Colonic mucosa (tissue), 4 donors: ENCODE data around the gene PTGDR. TPM values are rescaled to one million over a fixed set of nuclear protein-coding genes. Genes with fewer than 3 reads are reported as not detected.

Experiments
- DNase-seq: peaks from one replicate; pipeline ENCODE4 v3.0.0-alpha.2; 2020
- H3K27ac ChIP-seq: fragments of 200-600 bp; one replicate; pipeline ENCODE4 v1.8.0; 2021
- H3K27me3 ChIP-seq: fragments of 200-600 bp; one replicate; pipeline ENCODE4 v1.8.0; 2021
- H3K36me3 ChIP-seq: fragments of 200-600 bp; one replicate; pipeline ENCODE4 v1.8.0; 2021
- H3K4me1 ChIP-seq: fragments of 200-600 bp; one replicate; pipeline ENCODE4 v1.8.0; 2021; ENCODE audit warnings: mild to moderate bottlenecking
- H3K4me3 ChIP-seq: fragments of 200-600 bp; one replicate; pipeline ENCODE4 v1.8.0; 2021
- H3K9ac ChIP-seq, 2 donors: one replicate each; pipeline ENCODE4 v1.7.0; 2013; ENCODE audit warnings: control low read depth in 2 of 2, low read depth in 2 of 2, low read length in 2 of 2
- H3K9me3 ChIP-seq: fragments of 200-600 bp; one replicate; pipeline ENCODE4 v1.8.0; 2021
- intact Hi-C: fragments of 100-400 bp; cut with DNase I; formaldehyde crosslinking; loops from one replicate; pipeline ENCODE4 v1.14.1; 2022
- total RNA-seq, 2 donors: library from RNA; stranded (reverse); fragmentation: NEBNext Ultra II Directional in 1 of 2; extraction: Animal tissue kit (Norgen Biotek cat#: 25700) in 1 of 2; gene quantifications; one replicate each; pipeline ENCODE4 v1.2.1, GENCODE V29; 2021
- TF ChIP-seq, protein P1 (sequence below): fragments of 200-600 bp; IDR thresholded peaks from one replicate; pipeline ENCODE4 v1.8.0; 2022; ENCODE audit warnings: antibody characterized with exemption, mild to moderate bottlenecking
- donor health status: healthy.
- donor health status: DM: no; HTN: no; CAD: no.
- donor health status: DM: no; HTN: no; CAD: no.

PTGDR gene
- total RNA-seq, 2 donors from 2014 or later = 14.4 to 32.3 TPM

DNA sequence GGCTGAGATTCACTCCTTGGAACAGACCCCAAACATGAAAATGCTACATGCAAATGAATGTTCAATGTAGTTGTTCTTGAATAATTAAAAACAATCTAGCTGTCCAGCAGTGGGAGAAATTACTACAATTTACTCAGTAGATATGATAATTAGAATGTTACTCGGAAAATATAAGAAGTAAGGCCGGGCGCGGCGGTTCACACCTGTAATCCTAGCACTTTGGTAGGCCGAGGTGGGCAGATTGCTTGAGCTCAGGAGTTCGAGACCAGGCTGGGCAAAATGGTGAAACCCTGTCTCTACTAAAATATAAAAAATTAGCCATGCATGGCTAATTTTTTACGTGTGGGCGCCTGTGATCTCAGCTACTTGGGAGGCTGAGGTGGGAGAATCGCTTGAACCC, 31.3 kb downstream of the PTGDR start:
- no peaks in the 10 kb centered on the region for H3K36me3 ChIP-seq
- no peak overlapping the region for H3K4me3 ChIP-seq
- no peak overlapping the region for H3K27ac ChIP-seq
- TF ChIP-seq, protein P1, sequence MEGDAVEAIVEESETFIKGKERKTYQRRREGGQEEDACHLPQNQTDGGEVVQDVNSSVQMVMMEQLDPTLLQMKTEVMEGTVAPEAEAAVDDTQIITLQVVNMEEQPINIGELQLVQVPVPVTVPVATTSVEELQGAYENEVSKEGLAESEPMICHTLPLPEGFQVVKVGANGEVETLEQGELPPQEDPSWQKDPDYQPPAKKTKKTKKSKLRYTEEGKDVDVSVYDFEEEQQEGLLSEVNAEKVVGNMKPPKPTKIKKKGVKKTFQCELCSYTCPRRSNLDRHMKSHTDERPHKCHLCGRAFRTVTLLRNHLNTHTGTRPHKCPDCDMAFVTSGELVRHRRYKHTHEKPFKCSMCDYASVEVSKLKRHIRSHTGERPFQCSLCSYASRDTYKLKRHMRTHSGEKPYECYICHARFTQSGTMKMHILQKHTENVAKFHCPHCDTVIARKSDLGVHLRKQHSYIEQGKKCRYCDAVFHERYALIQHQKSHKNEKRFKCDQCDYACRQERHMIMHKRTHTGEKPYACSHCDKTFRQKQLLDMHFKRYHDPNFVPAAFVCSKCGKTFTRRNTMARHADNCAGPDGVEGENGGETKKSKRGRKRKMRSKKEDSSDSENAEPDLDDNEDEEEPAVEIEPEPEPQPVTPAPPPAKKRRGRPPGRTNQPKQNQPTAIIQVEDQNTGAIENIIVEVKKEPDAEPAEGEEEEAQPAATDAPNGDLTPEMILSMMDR = no peak
- intact Hi-C loops = no loop called here
- no peaks in the 10 kb centered on the region for H3K9me3 ChIP-seq
- H3K9ac ChIP-seq = no peak overlapping the region
- H3K4me1 ChIP-seq = no peaks in the 10 kb centered on the region
- H3K27me3 ChIP-seq = no peaks in the 10 kb centered on the region
- DNase-seq = no peak

DNA sequence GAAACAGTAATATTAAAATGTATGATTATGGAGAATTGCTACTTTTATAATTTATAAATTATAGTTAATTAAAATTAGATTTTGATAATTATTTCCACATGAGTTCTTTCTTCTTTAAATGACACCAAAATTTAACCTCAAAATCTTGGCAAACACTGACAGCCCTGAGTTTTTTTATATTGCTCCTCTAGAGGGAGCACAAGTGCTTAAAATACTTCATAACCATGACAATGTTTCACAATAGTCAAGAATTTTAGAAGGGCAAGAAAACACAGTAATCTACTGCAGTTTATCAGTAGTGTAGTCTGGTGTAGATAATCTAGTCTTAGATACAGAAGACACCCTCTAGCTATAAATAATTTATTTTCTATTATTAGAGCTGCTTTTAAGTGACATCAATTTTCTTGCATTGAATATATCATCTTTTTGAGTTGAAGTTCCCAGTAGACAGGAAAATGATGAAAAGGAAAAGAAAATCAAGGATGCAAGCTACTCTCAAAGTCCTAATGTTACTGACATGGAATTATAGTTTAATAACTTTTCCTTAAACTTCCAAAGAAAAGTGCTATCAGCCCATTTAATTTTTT, 32.3 kb downstream of the PTGDR start:
- no peak overlapping the region for H3K9ac ChIP-seq
- H3K4me3 ChIP-seq = no peak overlapping the region
- H3K4me1 ChIP-seq = no peaks in the 10 kb centered on the region
- DNase-seq = no peak
- H3K9me3 ChIP-seq = no peaks in the 10 kb centered on the region
- no peaks in the 10 kb centered on the region for H3K36me3 ChIP-seq
- intact Hi-C loops = loop anchor here (5.0 kb wide), 1 partner anchor 173 kb away; no protein-coding TSS in a partner anchor
- no peaks in the 10 kb centered on the region for H3K27me3 ChIP-seq
- TF ChIP-seq, protein P1 = peak; percentile 71
- H3K27ac ChIP-seq = no peak overlapping the region

DNA sequence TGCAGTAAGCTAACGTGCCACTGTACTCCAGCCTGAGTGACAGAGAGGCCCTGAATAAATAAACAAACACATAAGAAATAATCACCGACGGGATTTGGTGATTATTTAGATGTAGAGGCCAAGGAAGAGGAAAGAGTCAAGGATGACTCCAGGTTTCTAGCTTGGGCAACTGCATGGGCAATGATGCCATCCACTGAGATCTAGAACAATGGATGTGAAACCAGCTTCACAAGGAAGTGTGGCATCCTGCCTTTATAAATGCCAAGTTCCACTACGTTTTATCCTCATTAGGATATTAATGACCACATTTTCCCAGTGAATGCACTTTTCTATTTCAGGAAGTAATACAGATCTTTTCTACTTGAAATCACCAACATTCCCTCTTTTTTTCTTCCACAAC, 35.7 kb downstream of the PTGDR start:
- Histone ChIP-seq H3K4me3 (no peak overlapping the region), H3K36me3 (no peaks in the 10 kb centered on the region), H3K9ac (no peak overlapping the region), H3K27me3 (no peaks in the 10 kb centered on the region), H3K9me3 (no peaks in the 10 kb centered on the region), H3K27ac (no peak overlapping the region), H3K4me1 (no peaks in the 10 kb centered on the region)
- intact Hi-C loops = loop anchor here (5.0 kb wide), 1 partner anchor 169 kb away; no protein-coding TSS in a partner anchor
- TF ChIP-seq, protein P1 = no peak
- DNase-seq = no peak

DNA sequence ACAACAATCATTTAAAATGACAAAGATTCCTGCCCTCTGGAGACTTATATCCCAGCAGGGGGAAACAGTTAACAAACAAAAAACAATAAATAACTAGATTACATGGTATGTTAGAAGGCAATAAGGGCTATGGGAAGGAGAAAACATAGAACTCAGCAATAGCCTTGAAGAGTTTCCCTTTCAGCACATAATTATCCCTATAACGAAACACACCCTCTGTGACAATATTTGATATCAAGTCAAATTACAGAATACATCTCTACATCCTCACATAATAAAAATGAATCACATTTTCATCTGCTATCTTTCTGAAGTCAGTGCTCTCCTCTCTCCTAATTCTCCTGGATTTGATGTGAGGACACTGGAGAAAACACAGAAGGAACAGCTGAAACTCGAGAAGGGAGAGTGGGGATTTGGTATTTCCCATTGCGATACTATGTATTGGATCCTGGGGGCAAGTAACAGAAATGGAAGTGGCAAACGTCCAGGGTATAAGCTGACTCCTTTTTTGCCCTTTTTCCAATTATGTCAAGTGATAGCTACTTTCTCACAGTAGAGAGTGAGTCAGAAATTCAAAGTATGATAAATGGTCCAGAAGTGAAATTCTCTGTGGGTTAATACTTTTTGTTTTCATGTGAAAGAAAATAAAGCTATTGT, 36.9 kb downstream of the PTGDR start:
- TF ChIP-seq, protein P1 = no peak
- H3K36me3 ChIP-seq = no peaks in the 10 kb centered on the region
- H3K9me3 ChIP-seq = no peaks in the 10 kb centered on the region
- no peaks in the 10 kb centered on the region for H3K27me3 ChIP-seq
- DNase-seq = no peak
- no peak overlapping the region for H3K9ac ChIP-seq
- H3K27ac ChIP-seq = no peak overlapping the region
- no peaks in the 10 kb centered on the region for H3K4me1 ChIP-seq
- intact Hi-C loops = loop anchor here (5.0 kb wide), 1 partner anchor 168 kb away; no protein-coding TSS in a partner anchor
- no peak overlapping the region for H3K4me3 ChIP-seq

DNA sequence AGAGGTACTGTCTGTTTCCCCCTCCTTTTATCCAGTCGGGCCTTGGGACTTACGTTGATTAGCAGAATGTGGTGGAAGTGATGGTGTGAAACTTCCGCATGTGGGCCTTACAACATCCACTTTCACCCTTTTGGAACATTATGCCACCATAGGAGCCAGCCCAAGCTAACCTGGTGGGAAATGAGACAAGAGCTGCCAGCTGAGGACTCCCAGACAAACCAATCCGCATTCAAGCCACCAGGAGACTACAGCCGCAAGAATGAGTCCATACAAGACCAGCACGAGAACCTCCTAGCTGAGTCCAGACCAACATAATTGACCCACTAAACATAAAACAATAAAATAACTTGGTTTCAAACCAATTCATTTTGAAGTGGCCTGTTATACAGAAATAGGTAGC, 37.5 kb downstream of the PTGDR start:
- H3K9ac ChIP-seq = no peak overlapping the region
- H3K9me3 ChIP-seq = no peaks in the 10 kb centered on the region
- no peaks in the 10 kb centered on the region for H3K4me1 ChIP-seq
- H3K27ac ChIP-seq = no peak overlapping the region
- H3K27me3 ChIP-seq = no peaks in the 10 kb centered on the region
- DNase-seq = no peak
- no peak overlapping the region for H3K4me3 ChIP-seq
- TF ChIP-seq, protein P1 = no peak
- intact Hi-C loops = no loop called here
- no peaks in the 10 kb centered on the region for H3K36me3 ChIP-seq
